ENCODE results near the gene SCD5.
A peak's percentile ranks its signal among the peaks of the same experiment; 100 is the strongest.

Gene SCD5

DNA sequence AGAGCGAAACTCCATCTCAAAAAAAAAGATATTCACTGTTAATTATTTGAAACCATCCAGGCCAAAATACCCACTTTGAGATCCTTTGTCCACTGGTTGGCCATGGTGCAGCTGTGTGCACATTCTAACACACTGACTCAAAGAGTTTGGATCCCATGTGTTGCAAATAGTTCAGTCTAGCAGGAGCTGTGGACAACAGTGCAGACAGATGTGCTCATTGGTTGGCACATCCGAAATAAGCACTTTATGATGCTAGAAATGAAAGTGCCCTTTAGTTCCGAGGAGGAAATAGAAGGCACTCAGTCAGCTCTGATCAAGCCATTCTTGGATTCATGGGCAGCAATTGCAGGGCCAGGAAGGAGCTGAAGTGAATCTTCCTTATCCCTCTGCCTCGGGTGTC is 173.8 kb downstream of the SCD5 start:
- DNase-seq: peak; percentile 15

DNA sequence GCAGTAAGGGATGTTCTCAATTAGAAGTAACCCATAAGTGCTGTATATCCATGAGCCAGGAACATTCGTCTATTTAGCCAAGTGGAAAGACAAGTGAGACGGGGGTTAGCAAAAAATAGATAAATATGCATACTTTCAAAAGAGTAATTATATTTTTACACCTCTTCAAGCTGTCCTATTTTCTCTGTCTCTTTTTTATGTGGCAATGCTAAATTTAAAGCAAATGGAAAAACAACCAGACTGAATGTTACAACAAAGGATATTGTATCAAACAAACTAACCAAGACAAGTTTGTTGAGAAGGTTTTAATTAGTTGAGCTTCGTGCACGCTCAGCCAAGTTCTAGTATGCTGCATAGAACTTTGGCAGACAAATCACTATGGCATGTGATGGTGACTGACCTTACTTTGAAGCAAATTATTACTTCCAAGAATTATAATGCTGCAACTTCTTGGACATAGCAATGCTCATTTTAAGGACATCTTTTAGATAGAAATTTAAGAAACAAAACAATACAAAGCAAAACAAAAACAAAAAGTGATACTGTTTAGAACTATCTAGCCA is 175.4 kb downstream of the SCD5 start:
- no peak for DNase-seq

DNA sequence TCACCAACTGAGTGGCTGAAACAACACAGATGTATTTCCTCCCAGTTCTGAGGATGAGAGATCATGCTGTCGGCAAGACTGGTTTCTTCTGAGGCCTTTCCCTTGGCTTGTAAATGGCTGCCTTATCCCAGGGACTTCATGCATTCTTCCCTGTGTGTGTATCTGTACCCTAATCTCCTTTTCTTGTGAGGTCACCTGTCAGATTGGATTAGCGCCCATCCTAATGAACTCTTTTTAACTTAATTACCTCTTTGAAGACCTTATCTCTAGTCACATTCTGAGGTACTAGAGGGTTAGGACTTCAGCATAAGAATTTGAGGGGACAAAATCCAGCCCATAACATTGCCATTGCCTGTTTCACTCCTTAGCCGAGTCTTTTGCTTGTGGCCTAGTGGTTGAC is 177.3 kb downstream of the SCD5 start:
- no peak for DNase-seq

DNA sequence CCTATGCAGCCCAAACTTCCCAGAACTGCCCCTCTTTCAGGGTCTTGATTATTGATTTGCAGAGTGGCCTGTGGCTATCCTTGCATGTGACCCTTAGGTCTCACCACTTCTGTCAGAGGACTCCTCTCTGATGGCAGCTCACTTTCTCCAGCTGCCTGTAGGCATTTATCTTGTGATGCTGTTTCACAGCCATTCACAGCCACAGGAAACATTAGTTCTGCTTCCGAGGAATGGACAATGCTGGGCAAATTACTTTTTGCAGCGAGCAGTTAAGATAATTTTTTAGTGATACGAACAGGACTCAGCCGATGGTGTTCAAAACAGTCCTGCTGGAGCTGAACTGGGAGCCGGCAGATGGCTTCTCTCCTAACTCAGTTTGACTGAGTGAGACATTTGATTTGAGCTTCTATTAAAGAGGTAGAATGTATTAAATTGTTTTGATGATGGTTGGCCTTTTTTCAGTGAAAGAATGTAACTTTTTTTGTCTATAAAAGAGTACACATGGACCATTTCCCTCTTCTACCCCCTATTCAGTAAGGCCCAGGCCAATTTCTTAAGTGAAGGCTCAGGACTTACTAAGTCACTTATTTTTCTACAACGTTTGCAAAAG is 178.4 kb downstream of the SCD5 start:
- DNase-seq: no peak

DNA sequence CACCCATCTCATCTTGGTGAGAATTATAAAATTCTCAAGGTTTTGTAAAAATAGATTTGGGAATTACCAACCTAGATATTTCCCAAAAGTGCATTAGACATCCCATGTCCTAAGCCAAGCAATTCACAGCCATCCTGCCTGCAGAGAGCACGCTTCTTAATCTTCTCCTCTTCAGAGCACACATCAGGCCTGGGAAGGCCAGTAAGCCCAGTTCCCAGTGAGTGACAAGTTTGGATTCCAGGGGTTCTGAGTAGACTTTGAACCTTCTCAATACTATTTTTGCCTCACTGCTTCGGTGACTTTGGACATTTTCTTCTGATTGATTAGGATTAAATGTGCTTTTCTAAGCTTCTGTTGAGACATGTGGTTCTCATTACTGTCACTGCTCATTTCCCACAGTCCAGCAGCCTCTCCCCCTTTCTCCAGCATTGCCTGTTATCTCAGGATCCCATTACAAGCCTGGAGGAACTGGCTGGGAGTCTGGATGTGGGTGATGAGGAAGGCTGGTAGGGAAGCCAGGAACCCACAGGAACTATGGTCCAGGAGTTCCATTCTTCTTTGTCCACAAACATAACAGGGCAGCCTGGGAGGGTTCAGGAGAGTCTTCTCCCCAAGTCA is 180.4 kb downstream of the SCD5 start:
- no peak for DNase-seq

DNA sequence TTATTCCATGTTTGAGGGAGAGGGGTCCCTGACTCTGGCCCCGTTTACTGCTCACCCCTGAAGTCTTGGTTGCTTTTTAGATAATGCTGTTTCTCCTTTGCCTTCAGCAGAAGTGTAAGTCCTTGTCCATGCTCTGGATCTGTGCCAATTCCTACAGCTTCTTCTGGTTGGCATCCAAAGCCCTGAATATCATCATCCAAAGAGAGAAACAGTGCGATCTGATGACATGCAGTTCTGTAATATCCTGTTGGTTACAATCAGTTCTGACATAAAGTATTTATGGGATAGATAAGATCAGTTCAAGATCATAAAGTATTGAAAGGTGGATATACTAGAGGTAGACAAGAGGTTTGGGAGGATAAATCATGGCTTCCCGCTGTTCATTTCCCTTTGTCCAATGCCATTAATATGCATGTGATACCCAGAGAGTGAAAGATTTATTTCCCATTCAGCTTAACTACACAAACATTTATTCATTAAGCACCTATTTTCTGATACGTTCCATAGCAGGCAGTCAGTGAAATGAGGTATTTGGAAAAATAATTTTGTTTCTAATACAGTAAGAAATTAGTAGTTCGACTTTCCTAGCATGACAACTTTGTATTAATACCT is 183.7 kb downstream of the SCD5 start:
- DNase-seq: no peak

DNA sequence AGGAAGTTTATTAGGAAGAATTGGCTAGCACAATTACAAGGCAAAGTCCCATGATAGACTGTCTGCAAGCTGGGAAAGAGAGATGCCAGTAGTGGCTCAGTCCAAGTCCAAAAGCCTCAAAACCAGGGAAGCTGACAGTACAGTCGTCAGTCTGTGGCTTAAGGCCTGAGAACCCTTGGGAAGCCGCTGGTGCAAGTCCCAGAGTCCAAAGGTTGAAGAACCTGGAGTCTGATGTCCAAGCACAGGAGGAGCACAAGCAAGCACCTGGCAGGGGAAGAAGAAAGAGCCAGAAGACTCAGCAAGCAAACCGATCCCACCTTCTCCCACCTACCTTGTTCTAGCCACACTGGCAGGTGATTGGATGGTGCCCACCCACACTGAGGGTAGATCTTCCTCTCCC is 185.5 kb downstream of the SCD5 start:
- DNase-seq: no peak

DNA sequence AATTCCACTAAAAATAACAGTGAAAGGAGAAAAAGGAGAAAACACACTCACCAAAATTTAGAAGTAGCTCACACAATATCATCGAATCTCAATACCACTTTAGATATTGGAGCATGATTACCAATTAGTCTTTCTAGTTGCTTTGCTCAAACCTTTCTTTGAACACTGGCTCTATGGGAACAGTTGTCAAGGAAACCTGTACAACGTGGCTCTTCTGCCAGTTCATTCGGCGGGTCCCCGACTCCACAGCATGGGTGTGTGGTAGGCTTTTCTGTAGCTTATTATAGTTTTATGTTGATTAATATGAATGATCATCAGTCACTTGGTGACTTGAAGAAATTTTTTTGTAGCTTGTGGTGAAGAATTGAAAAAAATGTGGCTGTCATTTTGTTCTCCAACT is 186.6 kb downstream of the SCD5 start:
- DNase-seq: no peak

DNA sequence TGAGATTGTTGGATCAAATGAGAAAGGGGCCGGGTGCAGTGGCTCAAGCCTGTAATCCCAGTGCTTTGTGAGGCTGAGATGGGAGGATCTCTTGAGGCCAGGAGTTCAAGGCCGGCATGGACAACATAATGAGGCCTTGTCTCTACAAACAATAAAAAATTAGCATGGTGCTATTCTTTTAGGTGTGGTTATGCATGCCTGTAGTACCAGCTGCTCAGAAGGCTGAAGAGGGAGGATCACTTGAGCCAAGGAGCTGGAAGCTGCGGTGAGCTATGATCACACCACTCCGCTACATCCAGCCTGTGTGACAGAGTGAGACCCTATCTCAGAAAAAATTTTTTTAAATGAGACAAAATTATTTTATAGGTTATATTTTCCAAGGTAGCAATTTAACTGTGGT is 187.1 kb downstream of the SCD5 start:
- DNase-seq: no peak

DNA sequence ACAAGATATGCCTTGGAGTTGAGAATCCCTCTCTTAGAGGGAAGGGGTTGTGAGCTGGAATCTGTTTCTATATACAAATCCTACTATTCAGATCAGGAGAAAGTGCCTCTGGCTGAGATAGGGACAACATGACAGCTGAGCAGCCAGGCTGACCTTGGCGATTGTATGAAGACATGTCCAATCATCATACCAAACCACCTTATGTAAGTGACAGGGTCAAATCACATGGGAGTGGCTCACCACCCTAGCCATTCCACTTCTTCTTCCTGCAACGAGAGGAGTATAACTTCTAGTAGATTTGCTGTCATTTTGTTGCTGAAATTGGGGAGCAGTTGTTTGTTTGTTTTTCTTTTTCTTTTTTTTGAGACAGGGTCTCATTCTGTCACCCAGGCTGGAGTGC is 188.6 kb downstream of the SCD5 start:
- DNase-seq: no peak

DNA sequence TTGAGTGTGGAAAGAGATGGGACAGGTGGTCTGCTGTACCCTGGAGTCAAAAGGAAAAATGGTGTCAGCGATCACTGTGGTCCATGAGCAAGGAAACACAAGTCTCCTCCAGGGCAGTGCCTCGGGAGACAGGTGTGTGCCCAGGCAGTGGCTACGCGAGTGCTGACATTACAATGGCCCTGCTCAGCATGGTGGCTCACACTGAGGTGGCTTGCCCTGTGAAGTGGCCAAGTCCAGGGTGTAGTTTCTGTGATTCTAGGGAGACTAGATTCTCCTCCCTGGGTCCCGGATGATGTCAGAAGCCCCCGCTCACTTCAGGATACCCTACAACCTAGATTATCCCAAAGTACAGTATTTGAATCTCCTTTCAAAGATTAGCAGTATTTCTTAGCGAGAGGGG is 192.0 kb downstream of the SCD5 start:
- DNase-seq: no peak

DNA sequence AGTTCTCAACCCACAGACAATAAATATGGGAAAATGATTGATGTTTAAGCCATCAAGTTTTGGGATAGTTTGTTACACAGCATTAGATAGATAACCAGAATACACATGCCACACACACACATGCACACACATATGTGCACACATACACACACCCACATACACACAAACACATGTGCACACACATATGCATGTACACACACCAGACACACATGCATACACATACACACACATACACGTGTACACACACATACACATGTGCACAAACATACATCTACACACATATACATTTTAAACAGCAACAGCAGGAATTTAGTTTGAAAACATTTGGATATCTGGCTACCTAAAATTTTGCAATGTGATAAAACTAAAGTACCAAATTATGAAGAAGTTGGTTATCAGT is 194.1 kb downstream of the SCD5 start:
- DNase-seq: no peak

DNA sequence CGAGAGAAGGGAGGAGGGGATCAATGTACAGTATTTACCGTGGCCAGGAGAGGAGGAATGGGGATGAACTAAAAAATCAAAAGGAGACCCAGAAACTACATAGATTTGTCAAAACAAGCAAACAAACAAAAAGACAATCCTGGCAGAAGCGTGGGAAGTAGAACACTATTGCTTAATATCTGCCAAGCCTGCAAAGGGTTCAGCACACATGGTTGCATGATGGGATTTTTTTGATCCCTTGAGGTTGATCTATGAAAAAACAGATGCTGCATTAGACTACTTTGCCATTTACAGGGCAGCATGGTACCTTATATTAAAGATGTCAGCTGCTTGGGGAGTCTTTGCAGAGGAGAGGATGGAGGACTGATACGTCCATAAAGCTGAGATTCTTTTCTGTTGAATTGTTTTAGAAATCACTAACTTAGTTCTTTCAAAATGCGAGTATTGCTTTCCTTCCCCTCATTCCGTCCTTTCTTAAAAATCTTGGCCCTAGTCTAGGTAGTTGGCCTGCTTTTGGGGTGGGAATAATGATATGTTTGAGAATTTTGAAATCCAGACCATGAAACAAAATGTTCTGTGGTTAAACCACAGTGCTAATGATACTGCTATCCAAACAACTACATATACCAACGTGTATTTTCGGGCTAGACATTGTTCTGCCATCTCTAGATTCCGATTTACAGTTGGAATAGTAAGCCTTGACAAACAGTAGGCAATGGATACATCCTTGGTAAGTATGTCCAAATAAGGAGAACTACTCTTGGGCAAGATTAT is 197.2 kb downstream of the SCD5 start:
- DNase-seq: no peak

DNA sequence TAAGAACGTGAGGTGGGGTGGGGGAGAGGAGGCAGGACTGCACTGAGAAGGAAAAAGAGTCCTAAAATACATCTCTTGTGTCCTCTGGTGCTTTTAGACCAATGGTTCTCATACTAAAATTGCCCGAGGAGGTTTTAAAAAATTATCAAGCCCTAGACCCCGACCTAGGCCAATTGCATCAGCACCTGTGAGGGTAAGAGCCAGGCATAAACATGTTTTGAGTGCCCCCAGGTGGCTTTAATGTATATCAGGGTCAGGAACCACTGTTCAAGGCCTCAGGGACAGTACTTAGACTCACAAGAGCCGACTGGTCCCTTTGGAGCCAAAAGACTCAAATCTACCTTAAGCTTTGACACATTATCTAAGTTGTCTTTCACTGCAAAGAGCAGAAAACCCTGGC is 199.3 kb downstream of the SCD5 start:
- DNase-seq: no peak

DNA sequence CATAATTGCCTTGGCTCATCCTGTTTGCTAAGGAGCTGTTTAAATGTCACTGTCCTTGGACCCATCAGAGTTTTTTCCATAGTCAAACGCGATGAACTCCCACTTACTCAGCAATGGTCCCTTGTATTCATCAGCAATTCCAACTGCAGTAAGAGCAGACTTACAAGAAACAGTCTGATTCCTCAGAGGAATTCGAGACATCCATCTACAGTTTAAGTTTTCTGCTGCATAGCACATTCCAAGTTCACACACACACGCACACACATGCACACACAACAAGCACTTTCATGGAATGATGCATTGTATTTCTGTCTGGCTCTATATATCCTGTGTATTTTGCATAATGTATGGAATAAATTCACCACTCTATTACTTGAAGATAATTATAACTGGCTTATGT is 204.1 kb downstream of the SCD5 start:
- no peak for DNase-seq

DNA sequence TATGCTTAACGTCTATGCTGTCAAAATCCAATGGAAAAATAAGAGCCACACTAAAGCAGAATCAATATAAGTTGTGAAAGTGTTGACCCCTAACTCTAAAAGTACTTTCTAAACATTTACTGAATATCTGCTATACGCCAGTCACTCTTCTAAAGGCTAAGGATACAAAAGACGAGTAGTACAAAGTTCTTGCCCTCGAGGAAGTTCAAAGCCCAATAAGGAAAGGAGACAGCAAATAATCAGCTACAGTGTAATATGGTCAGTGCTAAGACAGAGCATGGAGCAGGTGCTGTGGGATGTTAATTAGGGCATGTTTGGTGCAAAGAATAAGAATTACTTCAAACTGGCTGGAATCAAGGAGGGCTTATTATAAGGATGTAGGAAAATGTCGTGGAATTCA is 205.2 kb downstream of the SCD5 start:
- DNase-seq: no peak

DNA sequence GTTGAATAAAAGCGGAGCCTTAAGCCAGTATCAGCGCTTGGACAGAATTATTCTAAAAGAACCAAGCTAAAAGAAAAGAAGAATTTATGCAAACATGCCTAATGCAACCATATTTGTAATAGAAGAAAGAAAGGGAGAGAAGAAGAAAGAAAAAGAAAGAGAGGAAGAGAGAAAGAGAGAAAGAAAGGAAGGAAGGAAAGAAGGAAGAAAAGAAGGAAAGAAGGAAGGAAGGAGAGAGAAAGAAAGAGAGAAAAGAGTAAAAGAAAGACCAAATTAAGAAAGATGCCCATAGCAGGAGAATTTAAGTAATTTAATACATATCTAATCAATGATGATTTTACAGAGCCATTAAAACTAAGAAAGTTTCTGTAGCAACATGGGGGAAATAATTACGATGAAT is 206.0 kb downstream of the SCD5 start:
- no peak for DNase-seq

DNA sequence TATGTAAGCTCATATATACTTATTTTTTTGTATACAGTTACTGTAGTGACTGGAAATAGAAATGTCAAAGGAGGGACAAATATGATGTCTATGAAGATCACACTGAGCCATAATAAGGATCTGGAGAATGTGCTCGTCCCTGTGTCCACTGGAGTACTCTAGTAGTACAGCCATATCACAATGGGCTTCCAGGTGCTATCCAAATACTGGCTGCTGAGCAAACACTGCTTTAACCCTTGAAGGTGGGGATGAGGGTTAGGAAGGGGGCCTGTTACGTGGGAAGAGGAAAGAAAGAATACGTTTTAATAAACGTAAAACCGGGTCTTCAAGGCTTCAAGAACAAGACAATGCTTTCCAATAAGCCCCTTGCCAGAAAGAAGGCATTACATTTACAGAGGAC is 207.0 kb downstream of the SCD5 start:
- DNase-seq: no peak

DNA sequence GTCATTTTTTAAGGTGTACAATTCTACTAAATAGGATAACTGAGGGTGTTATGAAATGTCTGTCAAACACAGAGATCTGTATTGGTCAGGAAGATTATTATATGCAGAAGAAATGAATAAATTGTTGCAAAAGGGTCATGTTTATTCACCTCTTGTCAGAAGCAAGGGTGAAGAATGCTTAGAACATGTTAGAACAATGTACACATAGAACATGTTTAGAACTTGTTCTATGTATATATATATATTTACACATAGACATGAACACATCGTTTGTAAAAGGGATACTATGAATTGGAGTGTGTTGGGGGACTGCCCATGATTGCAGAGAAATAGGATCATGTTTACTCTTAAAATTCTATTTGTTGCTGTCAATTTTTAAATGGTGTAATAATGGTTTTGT is 208.8 kb downstream of the SCD5 start:
- DNase-seq: no peak

DNA sequence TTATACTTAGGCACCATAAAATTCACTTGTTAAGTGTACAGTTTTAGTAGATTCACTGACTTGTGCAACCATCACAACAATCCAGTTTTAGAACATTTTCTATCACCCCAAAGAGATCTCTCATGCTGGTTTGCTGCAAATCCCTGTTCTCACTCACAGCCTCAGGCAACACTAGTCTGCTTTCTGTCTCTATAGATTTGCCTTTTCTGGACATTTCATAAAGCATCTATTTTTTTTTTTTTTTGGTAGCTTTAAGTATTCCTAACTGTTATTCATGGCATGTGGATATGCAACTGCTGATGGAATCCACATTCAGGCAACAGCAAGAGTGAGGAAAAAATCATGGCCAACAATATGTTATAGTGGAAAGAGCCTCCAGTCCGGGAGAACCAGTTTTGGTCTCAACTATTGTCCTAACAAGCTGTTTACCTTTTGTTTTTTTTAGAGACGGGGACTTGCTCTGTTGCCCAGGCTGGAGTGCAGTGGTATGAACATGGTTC is 209.8 kb downstream of the SCD5 start:
- DNase-seq: no peak

DNA sequence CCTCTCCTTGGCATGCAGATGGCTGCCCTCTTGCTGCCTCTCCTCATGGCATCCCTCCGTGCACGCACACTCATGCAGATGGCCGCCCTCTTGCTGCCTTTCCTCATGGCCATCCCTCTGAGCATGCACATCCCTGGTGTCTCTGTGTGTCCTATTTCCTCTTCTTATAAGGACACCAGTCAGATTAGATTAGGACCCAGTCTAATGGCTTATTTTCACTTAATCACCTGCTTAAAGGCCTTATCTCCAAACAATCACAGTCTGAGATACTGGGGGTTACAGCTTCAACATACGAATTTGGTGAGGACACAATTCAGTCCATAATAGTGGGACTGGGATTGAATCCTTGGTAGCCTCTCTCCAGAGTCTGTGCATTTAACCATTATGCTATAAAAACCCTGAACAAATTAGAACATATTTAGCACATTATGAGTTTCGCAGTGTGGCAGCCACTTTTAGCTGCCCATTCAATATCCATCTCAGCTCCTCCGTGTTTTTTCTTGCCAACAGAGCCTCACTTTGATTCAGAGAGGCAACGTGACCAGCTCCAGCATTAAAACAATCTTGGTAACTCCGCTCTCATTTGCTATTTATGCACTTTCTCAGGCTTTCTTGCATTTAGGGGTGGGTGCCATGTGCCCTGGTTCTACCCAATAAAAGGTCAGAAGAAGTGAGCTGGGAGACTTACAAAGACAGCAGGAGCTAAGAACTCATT is 210.6 kb downstream of the SCD5 start:
- no peak for DNase-seq

DNA sequence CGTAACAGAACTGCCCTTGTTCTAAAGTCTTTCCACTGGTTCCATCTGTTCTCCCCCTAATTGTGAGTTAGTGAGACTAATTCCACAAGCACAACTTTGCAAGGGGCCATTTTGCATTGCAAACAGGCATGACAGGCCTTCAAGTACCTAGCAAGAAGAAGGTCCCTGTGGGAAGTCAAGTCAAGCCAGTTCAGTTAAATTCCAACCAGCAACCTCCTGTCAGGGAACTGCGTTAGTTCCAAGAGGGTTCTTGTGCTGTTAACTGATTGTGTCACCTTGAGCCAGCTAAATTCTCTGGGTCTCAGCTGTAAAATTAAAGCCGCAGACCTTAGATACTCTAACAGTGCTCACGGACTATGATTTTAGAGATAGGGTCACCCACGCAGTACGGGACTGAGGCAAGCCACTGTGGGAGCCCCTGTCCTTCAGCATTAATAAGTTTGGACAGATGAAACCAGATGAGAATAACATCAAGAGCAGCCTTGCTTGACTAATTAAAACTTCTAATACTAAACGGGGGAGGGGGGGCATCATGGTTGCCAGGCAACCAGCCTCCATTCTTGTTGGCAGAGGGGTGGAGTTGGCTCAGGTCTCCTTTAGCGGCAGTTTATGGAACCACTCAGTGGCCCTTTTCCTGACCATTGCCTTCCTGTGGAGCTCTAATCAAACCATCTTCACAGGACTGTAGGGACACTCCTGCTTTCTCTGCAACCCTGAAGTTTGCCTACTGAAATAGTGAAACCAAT is 212.7 kb downstream of the SCD5 start:
- DNase-seq: no peak
